Ovary (tissue), 10 donors: ENCODE measurements around the gene DNAAF1. TPM values are rescaled to one million over a fixed set of nuclear protein-coding genes. Genes with fewer than 3 reads are reported as not detected.

Experiments used
- DNase-seq, 5 donors: peaks; one replicate each; pipeline ENCODE4 v3.0.0-alpha.2; 2019 to 2020
- H3K27ac ChIP-seq, 2 donors: fragments of 200-600 bp; one replicate each; pipeline versions ENCODE4 v1.5.1 to v1.8.0; 2019 to 2022
- H3K27me3 ChIP-seq: fragments of 200-600 bp; one replicate; pipeline ENCODE4 v1.8.0; 2022
- H3K36me3 ChIP-seq: fragments of 200-600 bp; sonication (generic); one replicate; pipeline ENCODE4 v1.5.1; 2019
- H3K4me1 ChIP-seq: one replicate; pipeline ENCODE4 v1.8.1; 2013; ENCODE audit warnings: mild to moderate bottlenecking, moderate library complexity; ENCODE audit not compliant: insufficient read depth
- H3K4me3 ChIP-seq: fragments of 200-600 bp; sonication (generic); one replicate; pipeline ENCODE4 v1.5.1; 2017
- H3K9me3 ChIP-seq, 2 donors: fragments of 200-600 bp in 1 of 2; sonication (generic) in 1 of 2; one replicate each; pipeline versions ENCODE4 v1.5.1 to v1.8.1; 2013 to 2019; ENCODE audit warnings: mild to moderate bottlenecking in 1 of 2, moderate library complexity in 1 of 2
- EP300 ChIP-seq: sonication (generic); formaldehyde crosslinking; IDR thresholded peaks from one replicate; pipeline ENCODE4 v1.6.1; 2017; ENCODE audit warnings: antibody characterized with exemption
- POLR2A ChIP-seq: fragments of 450-650 bp; IDR thresholded peaks from one replicate; pipeline ENCODE4 v1.6.1; 2017; ENCODE audit warnings: antibody characterized with exemption, mild to moderate bottlenecking, moderate library complexity
- WGBS, 3 donors: extraction: QIAGEN DNeasy Blood & Tissue Kit in 1 of 3; methylation state at CpG; one replicate each; pipeline versions ENCODE4 v1.1.5 to v1.1.7; 2013 to 2017; 5-methylcytosine and 5-hydroxymethylcytosine counted together
- intact Hi-C, 4 donors: fragments of 100-400 bp; cut with DNase I; formaldehyde crosslinking; loops; one replicate each; pipeline versions ENCODE4 v1.11.0 to v1.15.1; 2022 to 2023
- long read RNA-seq, 3 donors: library from polyadenylated mRNA in 2 of 3; unstranded in 2 of 3; transcript quantifications; one replicate each; pipeline ENCODE4 v2.0.0 and lab custom pipeline, GENCODE V29; 2021 to 2026
- polyA plus RNA-seq, 2 donors: library from polyadenylated mRNA; stranded (reverse); fragments of 200-250 nt in 1 of 2; fragments of 350-450 nt in 1 of 2; fragmentation: Illumina TruSeq in 1 of 2; extraction: RNeasy Lipid Tissue Mini Kit (QIAGEN cat#74804) in 1 of 2; gene quantifications; one replicate each; pipeline ENCODE4 v1.2.3, GENCODE V29; 2013 to 2014
- total RNA-seq, 7 donors: library from RNA; depleted of rRNA in 2 of 7; stranded (reverse); fragments of >200 nt in 2 of 7; fragmentation: NEBNext Ultra II Directional in 3 of 7; extraction: Animal tissue kit (Norgen Biotek cat#: 25700) in 3 of 7; gene quantifications; one replicate each; pipeline versions ENCODE4 v1.1.0 to v1.2.4, GENCODE V29; 2016 to 2023
- TF ChIP-seq, protein P1 (sequence below), 3 donors: fragments of 450-650 bp in 2 of 3; fragments of 200-600 bp in 1 of 3; IDR thresholded peaks; one replicate each; pipeline versions ENCODE4 v1.5.1 to v1.8.0; 2016 to 2022; ENCODE audit warnings: antibody characterized with exemption in 3 of 3, mild to moderate bottlenecking in 1 of 3
- donor health status: DM: no; HTN: no; CAD: no; lungs with moderate emphysema.
- donor health status: DM: no; HTN: no; CAD: no.
- donor health status: Bipolar disorder and iron deficiency.
- donor health status: DM: yes; HTN: yes; CAD: no.
- donor health status: DM: no; HTN: no; CAD: no.
- donor health status: DM: yes; HTN: yes; CAD: no.

The DNAAF1 gene
- 10 to 100 TPM in 1 of 7 donors, 1 to 10 TPM in 4, under 1 TPM in 2; 0.33 to 42.6 (median 3.6) TPM for total RNA-seq
- 1 to 10 TPM in 1 of 2 donors, under 1 TPM in 1; 0.95 to 1.1 TPM for polyA plus RNA-seq
- long read RNA-seq, donor 1, partial matches to known transcripts = 0 of 3 reads
- long read RNA-seq, donor 1, other reads (novel, unspliced or antisense) = 1 of 3 reads
- long read RNA-seq, donor 2, transcript DNAAF1-210 (1 exons, 2,689 nt) = major isoform, 40 of 53 reads
- long read RNA-seq, donor 2, partial matches to known transcripts = 12 of 53 reads
- long read RNA-seq, donor 2, other reads (novel, unspliced or antisense) = 0 of 53 reads
- long read RNA-seq, donor 3, partial matches to known transcripts = 0 of 1 reads
- long read RNA-seq, donor 3, other reads (novel, unspliced or antisense) = 1 of 1 reads

DNA sequence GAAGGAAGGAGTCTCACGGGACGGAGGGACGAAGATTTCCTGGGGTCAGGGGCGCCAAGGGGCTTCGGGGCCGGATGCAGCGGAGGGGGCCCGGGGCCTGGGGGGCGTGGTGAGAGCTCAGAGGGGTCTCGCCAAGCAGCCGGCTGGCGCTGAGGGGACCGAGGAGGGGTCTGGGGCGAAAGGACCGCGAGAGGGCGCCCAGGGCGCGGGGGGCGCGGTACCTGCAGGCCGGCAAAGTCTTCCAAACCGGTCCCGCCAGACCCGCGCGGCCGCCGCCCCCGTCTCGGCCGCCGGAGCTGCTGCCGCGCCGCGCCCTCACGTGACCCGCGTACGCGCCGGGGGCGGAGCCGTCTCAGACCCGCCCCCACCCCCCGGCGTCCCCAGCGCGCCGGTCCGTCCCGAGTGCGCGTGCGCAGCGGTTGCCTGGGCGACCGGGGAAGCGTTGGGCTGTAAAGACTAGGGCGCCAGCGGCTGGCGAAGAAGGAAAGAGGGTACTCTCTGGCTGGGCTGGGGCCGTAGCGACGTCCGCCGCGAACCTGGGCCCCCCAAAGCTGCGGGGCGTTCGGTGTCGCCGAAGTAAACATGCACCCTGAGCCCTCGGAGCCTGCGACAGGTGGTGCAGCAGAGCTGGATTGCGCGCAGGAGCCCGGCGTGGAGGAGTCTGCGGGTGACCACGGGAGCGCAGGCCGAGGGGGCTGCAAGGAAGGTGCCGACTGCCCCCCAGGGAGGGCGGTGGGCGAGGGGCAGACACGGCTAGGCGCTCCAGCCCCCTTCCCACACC, at the start of gene DNAAF1, which contains the start of gene HSDL1:
DNAAF1 (plus strand) TSS at position 450 of the 781 bp plus-strand sequence; CDS start at position 583, 133 bp downstream.
HSDL1 (minus strand) TSS at position 319 of the 781 bp plus-strand sequence. CDS start 13,856 bp downstream, outside the sequence.
- DNase-seq = peak; percentile 88 to 96 (median 94)
- TF ChIP-seq EP300 (no peak), POLR2A (peak; percentile 23)
- TF ChIP-seq, protein P1, sequence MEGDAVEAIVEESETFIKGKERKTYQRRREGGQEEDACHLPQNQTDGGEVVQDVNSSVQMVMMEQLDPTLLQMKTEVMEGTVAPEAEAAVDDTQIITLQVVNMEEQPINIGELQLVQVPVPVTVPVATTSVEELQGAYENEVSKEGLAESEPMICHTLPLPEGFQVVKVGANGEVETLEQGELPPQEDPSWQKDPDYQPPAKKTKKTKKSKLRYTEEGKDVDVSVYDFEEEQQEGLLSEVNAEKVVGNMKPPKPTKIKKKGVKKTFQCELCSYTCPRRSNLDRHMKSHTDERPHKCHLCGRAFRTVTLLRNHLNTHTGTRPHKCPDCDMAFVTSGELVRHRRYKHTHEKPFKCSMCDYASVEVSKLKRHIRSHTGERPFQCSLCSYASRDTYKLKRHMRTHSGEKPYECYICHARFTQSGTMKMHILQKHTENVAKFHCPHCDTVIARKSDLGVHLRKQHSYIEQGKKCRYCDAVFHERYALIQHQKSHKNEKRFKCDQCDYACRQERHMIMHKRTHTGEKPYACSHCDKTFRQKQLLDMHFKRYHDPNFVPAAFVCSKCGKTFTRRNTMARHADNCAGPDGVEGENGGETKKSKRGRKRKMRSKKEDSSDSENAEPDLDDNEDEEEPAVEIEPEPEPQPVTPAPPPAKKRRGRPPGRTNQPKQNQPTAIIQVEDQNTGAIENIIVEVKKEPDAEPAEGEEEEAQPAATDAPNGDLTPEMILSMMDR (IDR thresholded peaks at IDR 0.05) = peak in 1 of 3 donors; percentile 4
- peak within 1 kb of the TSS; percentile 70 for H3K4me3 ChIP-seq
- intact Hi-C loops = no loop called here
- no peaks in the 10 kb centered on the region for H3K27me3 ChIP-seq
- H3K27ac ChIP-seq = peak within 1 kb of the TSS; percentile 69 to 79
- 0 to 1% (median 1%) methylated on average over 53 to 89 of the region's 89 CpGs for WGBS, 3 donors
- H3K9me3 ChIP-seq = no peaks in the 10 kb centered on the region
- peaks cover 2% of the 10 kb centered on the region for H3K4me1 ChIP-seq
- H3K36me3 ChIP-seq = no peaks in the 10 kb centered on the region

- Histone ChIP-seq H3K4me1 (no peaks in the 10 kb centered on the region), H3K4me3 (no peak overlapping the region), H3K27me3 (no peaks in the 10 kb centered on the region), H3K27ac (no peak overlapping the region), H3K36me3 (peaks cover 3% of the 10 kb centered on the region), H3K9me3 (no peaks in the 10 kb centered on the region)
- no peak for DNase-seq
- 89 to 93% (median 92%) methylated on average over 14 of the region's 14 CpGs for WGBS, 3 donors
- TF ChIP-seq, protein P1 (IDR thresholded peaks at IDR 0.05) = no peak
- no peak for TF ChIP-seq EP300
- intact Hi-C loops = no loop called here
Measured at GRCh38 chr16:84095466-84095865, 49.6 kb upstream of the DNAAF1 start.

- 75 to 80% (median 79%) methylated on average over 4 of the region's 4 CpGs for WGBS, 3 donors
- no peaks in the 10 kb centered on the region for H3K27me3 ChIP-seq
- H3K4me1 ChIP-seq = no peaks in the 10 kb centered on the region
- no peak overlapping the region for H3K4me3 ChIP-seq
- TF ChIP-seq POLR2A (no peak), EP300 (no peak)
- TF ChIP-seq, protein P1 (IDR thresholded peaks at IDR 0.05) = no peak
- DNase-seq = no peak
- H3K9me3 ChIP-seq = no peaks in the 10 kb centered on the region
- no peak overlapping the region for H3K27ac ChIP-seq
- intact Hi-C loops = no loop called here
- no peaks in the 10 kb centered on the region for H3K36me3 ChIP-seq
Measured at GRCh38 chr16:84096447-84097005, 48.6 kb upstream of the DNAAF1 start.

DNA sequence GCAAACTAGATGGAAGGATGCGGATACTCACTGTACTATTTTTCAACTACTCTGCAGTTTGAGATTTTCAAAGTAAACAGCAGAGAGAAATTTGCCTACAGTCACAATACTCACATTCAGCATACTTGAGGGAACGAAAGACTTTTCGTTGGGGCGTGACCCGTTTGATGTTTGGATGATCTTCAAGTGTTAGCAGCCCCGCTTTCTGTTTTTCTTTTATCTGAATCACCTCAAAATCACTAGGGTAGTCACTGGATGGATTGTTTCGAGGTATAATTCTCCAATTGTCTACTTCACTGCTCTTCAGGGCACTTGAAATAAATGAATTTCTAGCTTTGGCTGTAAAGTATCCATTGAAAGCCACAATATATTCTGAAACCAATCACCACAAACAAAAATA, 46.2 kb upstream of the DNAAF1 start:
- H3K4me1 ChIP-seq = peaks cover 5% of the 10 kb centered on the region
- H3K27me3 ChIP-seq = no peaks in the 10 kb centered on the region
- WGBS, 3 donors = 93 to 95% (median 94%) methylated on average over 7 of the region's 7 CpGs
- TF ChIP-seq, protein P1 (IDR thresholded peaks at IDR 0.05) = no peak
- TF ChIP-seq EP300 = no peak
- no peak for DNase-seq
- H3K27ac ChIP-seq = no peak overlapping the region
- no peaks in the 10 kb centered on the region for H3K36me3 ChIP-seq
- intact Hi-C loops = no loop called here
- no peaks in the 10 kb centered on the region for H3K9me3 ChIP-seq
- H3K4me3 ChIP-seq = no peak overlapping the region
